ENCODE data around the gene PSMD8.

- TF ChIP-seq CTCF (IDR thresholded peaks at IDR 0.05) (no peak), POLR2A (IDR thresholded peaks at IDR 0.05) (no peak)
These were observed 28.2 kb downstream of the PSMD8 start for GRCh38 chr19:38402623-38402966.
